Peyer's patch (tissue), 4 donors: ENCODE results near the gene TMEM271. TPM values are rescaled to one million over a fixed set of nuclear protein-coding genes. Genes with fewer than 3 reads are reported as not detected.
"Not testable (repeated sequence)": the region's sequence is repeated elsewhere in the genome, so short reads cannot be mapped to it uniquely, and the experiment has no call there.

ENCODE experiments used
- DNase-seq, 3 donors: peaks; one replicate each; pipeline ENCODE4 v3.0.0-alpha.2; 2017 to 2019
- H3K27ac ChIP-seq, 4 donors: fragments of 200-600 bp; sonication (generic); one replicate each; pipeline ENCODE4 v1.5.1; 2016 to 2019
- H3K27me3 ChIP-seq, 2 donors: fragments of 200-600 bp; sonication (generic); one replicate each; pipeline ENCODE4 v1.5.1; 2019
- H3K36me3 ChIP-seq, 3 donors: fragments of 200-600 bp; sonication (generic); one replicate each; pipeline ENCODE4 v1.5.1; 2016 to 2019
- H3K4me1 ChIP-seq, 4 donors: fragments of 200-600 bp; sonication (generic); one replicate each; pipeline ENCODE4 v1.5.1; 2016 to 2019
- H3K4me3 ChIP-seq, 4 donors: fragments of 200-600 bp; sonication (generic); 1 replicate in 3 of 4; 2 replicates in 1 of 4; pipeline ENCODE4 v1.5.1; 2016 to 2019; ENCODE audit warnings: mild to moderate bottlenecking in 1 of 4
- H3K9me3 ChIP-seq, 4 donors: fragments of 200-600 bp; sonication (generic); one replicate each; pipeline ENCODE4 v1.5.1; 2016 to 2019; ENCODE audit warnings: mild to moderate bottlenecking in 1 of 4
- POLR2A ChIP-seq, 2 donors: fragments of 450-650 bp; IDR thresholded peaks; one replicate each; pipeline ENCODE4 v1.5.1; 2017; ENCODE audit warnings: antibody characterized with exemption in 2 of 2, mild to moderate bottlenecking in 2 of 2, moderate library complexity in 2 of 2
- total RNA-seq, 4 donors: library from RNA; depleted of rRNA; stranded (reverse); fragments of >200 nt; gene quantifications; one replicate each; pipeline ENCODE4 v1.1.0, GENCODE V29; 2016
- TF ChIP-seq, protein P1 (sequence below), 6 experiments: fragments of 450-650 bp in 4 of 6; fragments of 200-600 bp in 2 of 6; sonication (generic) in 1 of 6; IDR thresholded peaks; one replicate each; pipeline ENCODE4 v1.5.1; 2017 to 2019; ENCODE audit warnings: antibody characterized with exemption in 6 of 6, mild to moderate bottlenecking in 3 of 6, moderate library complexity in 1 of 6

Gene TMEM271
- total RNA-seq, 4 donors from 2014 or later, result not detected

DNA sequence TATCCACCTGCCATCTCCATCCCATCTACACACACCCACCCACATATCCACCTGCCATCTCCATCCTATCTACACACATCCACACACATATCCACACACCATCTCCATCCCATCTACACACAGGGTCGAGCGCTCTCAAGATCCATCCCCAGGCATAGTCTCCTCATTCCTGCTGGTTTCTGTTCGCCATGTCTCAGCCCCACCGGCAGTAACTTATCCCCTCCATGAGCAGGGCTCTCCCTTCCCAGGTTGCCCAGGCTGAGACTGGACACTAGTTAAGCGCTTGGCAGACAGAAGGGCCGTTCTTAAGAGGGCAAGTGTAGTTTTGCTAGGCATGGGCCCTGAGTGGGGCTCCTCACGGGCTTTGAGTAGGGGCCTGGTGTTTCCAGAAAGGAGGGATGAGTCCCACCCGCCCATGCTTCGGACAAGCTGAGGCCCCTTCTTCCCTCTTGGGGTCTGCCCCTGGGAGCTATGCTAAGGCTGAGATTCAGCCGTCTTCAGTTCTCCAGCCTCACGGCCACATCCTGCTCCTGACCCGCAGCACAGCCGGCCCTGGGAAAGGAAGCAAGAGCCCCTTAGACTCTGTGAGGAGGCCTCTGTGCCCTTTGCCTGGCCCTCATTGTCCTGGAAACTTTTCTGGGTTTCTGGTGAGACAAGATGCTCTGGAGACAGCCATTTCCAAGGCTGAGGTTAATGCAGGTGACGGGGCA, 20.4 kb downstream of the TMEM271 start:
- no peak for TF ChIP-seq POLR2A (IDR thresholded peaks at IDR 0.05)
- TF ChIP-seq, protein P1, sequence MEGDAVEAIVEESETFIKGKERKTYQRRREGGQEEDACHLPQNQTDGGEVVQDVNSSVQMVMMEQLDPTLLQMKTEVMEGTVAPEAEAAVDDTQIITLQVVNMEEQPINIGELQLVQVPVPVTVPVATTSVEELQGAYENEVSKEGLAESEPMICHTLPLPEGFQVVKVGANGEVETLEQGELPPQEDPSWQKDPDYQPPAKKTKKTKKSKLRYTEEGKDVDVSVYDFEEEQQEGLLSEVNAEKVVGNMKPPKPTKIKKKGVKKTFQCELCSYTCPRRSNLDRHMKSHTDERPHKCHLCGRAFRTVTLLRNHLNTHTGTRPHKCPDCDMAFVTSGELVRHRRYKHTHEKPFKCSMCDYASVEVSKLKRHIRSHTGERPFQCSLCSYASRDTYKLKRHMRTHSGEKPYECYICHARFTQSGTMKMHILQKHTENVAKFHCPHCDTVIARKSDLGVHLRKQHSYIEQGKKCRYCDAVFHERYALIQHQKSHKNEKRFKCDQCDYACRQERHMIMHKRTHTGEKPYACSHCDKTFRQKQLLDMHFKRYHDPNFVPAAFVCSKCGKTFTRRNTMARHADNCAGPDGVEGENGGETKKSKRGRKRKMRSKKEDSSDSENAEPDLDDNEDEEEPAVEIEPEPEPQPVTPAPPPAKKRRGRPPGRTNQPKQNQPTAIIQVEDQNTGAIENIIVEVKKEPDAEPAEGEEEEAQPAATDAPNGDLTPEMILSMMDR (IDR thresholded peaks at IDR 0.05), result no peak
- DNase-seq, result peak in 1 of 3 donors; percentile 20
- Histone ChIP-seq H3K4me1 (no peaks in the 10 kb centered on the region), H3K9me3 (no peaks in the 10 kb centered on the region), H3K27me3 (no peaks in the 10 kb centered on the region), H3K36me3 (no peaks in the 10 kb centered on the region), H3K4me3 (no peak overlapping the region), H3K27ac (no peak overlapping the region)

DNA sequence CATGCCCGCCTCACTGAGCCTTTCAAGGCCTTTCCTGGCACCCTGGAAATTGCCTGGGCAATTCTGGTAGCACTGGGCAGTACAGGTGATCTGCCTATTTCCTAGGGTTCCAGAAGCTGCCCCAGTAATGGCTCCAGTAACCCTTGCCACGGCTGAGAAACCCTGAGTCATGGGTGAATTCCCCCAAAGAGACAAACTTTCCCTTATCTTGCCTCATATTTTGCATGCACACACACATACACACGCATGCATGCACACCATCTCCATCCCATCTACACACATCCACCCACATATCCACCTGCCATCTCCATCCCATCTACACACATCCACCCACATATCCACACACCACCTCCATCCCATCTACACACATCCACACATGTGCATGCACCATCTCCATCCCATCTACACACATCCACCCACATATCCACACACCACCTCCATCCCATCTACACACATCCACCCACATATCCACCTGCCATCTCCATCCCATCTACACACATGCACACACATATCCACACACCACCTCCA, 21.2 kb downstream of the TMEM271 start:
- DNase-seq, H3K27me3 ChIP-seq: not testable (repeated sequence)

DNA sequence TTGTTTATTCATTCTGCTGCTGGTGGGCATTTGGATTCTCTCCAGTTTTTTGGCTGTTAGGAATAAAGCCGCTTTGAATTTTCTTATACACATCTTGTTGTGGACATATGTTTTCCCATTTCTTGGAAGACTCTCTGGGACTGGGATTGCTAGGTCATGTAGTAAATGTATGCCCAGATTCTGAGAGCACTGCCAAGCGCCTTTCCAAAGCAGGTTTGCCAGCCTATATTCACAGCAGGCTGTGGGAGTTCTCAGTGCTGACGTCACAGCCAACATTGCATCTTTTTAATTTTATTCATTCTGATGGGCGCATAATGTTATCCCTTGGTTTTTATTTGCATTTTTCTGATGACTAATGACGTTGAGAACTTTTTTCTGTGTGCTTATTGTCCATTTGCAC, 24.1 kb downstream of the TMEM271 start:
- no peak overlapping the region for H3K4me3 ChIP-seq
- TF ChIP-seq POLR2A (IDR thresholded peaks at IDR 0.05), result no peak
- TF ChIP-seq, protein P1 (IDR thresholded peaks at IDR 0.05), result no peak
- H3K36me3 ChIP-seq, result no peaks in the 10 kb centered on the region
- no peaks in the 10 kb centered on the region for H3K4me1 ChIP-seq
- H3K27me3 ChIP-seq, result no peaks in the 10 kb centered on the region
- H3K27ac ChIP-seq, result no peak overlapping the region
- DNase-seq, result no peak
- H3K9me3 ChIP-seq, result no peaks in the 10 kb centered on the region

More for the DNA sequence above, 21.2 kb downstream of the TMEM271 start:
- H3K4me1 ChIP-seq, H3K27ac ChIP-seq, H3K36me3 ChIP-seq, H3K9me3 ChIP-seq, H3K4me3 ChIP-seq: not testable (repeated sequence)

DNA sequence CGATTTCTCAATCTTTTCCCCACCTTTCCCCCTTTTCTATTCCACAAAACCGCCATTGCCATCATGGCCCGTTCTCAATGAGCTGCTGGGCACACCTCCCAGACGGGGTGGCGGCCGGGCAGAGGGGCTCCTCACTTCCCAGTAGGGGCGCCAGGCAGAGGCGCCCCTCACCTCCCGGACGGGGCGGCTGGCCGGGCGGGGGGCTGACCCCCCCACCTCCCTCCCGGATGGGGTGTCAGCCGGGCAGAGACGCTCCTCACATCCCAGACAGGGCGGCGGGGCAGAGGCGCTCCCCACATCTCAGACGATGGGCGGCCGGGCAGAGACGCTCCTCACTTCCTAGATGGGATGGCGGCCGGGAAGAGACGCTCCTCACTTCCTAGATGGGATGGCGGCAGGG, 25.8 kb downstream of the TMEM271 start:
- H3K27me3 ChIP-seq, H3K27ac ChIP-seq, H3K36me3 ChIP-seq, H3K4me3 ChIP-seq, H3K4me1 ChIP-seq, H3K9me3 ChIP-seq, DNase-seq: not testable (repeated sequence)

DNA sequence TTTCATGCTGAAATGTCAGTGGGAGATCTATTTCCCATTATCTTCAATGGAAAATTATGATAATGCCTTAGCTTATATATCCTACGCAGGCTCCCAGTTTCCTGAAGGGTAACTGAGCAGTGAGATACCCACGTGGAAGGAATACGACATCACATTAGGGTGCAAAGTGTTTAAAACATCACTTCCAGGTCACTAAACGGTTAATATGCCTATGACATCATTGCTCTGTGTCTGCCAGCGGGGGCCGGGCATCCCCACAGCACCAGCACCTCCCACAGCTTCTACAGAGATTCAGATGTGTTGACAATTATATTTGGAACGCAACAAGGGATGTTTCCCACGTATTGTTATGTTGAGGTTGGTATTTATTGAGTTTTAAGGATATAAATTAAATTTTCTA, 27.1 kb downstream of the TMEM271 start:
- no peaks in the 10 kb centered on the region for H3K9me3 ChIP-seq
- TF ChIP-seq, protein P1 (IDR thresholded peaks at IDR 0.05), result no peak
- TF ChIP-seq POLR2A (IDR thresholded peaks at IDR 0.05), result no peak
- no peaks in the 10 kb centered on the region for H3K36me3 ChIP-seq
- no peak for DNase-seq
- H3K27ac ChIP-seq, result no peak overlapping the region
- no peak overlapping the region for H3K4me3 ChIP-seq
- H3K27me3 ChIP-seq, result no peaks in the 10 kb centered on the region
- no peaks in the 10 kb centered on the region for H3K4me1 ChIP-seq

DNA sequence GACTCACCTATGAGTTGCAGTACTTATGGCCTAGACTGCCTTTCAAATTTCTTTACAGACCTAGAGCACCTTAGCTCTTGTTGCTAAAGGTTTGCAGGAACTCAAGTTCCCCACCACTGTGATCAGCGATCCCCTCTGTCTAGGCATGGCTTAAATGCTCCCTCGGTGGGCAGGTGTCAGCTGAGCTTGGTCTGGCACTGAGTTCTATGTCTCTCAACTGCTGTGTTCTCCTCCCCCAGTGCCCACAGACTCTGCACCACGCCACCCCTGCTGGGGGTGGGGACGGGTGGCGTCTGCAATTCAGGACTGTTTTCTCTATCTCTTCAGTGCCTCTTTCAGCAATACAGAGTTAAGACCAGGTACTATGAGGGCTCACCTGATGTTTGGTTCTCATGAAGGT, 30.5 kb downstream of the TMEM271 start:
- Histone ChIP-seq H3K4me3 (no peak overlapping the region), H3K36me3 (no peaks in the 10 kb centered on the region), H3K9me3 (no peaks in the 10 kb centered on the region), H3K27me3 (no peaks in the 10 kb centered on the region), H3K27ac (no peak overlapping the region), H3K4me1 (no peaks in the 10 kb centered on the region)
- TF ChIP-seq POLR2A (IDR thresholded peaks at IDR 0.05), result no peak
- TF ChIP-seq, protein P1 (IDR thresholded peaks at IDR 0.05), result no peak
- DNase-seq, result peak in 1 of 3 donors; percentile 6
